PC-3 (cell line): ENCODE data around the gene YTHDC2. TPM values are rescaled to one million over a fixed set of nuclear protein-coding genes. Genes with fewer than 3 reads are reported as not detected.

Source experiments
- ATAC-seq: fragments of 200-7000 bp; cut with Tn5 transposase; 2 replicates; pipeline ENCODE4 v1.9.1; 2020; ENCODE audit warnings: mild to moderate bottlenecking, moderate library complexity
- BruUV-seq: library from RNA; stranded (reverse); fragments of 400-500 nt; replicated peaks from 2 replicates; lab custom pipeline; 2021; lab: Mats Ljungman, UMichigan
- CTCF ChIA-PET: fragments of 300-600 bp; sonication (Branson Sonifier 250); formaldehyde crosslinking; loops from one replicate; lab custom pipeline; 2022; ENCODE audit warnings: antibody characterized with exemption; lab: Charles Lee
- POLR2A ChIA-PET: fragments of 300-600 bp; sonication (Branson Sonifier 250); formaldehyde crosslinking; loops from one replicate; lab custom pipeline; 2022; ENCODE audit warnings: antibody characterized with exemption; ENCODE audit not compliant: unreplicated experiment; lab: Charles Lee
- DNase-seq: peaks from one replicate; pipeline ENCODE4 v3.0.0-alpha.2; 2015
- H2AFZ ChIP-seq: fragments of 300-600 bp; sonication (generic); 2 replicates; pipeline ENCODE4 v1.6.0; 2016; ENCODE audit warnings: antibody characterized with exemption, low read length
- H3F3A ChIP-seq: fragments of 300-600 bp; sonication (generic); one replicate; pipeline ENCODE4 v1.6.0; 2017; ENCODE audit warnings: antibody characterized with exemption, low read length, control low read depth, mild to moderate bottlenecking; ENCODE audit not compliant: unreplicated experiment
- H3K27ac ChIP-seq: fragments of 300-600 bp; sonication (generic); 2 replicates; pipeline ENCODE4 v1.5.1; 2016; ENCODE audit warnings: mild to moderate bottlenecking, low read length
- H3K27me3 ChIP-seq: fragments of 300-600 bp; sonication (generic); 2 replicates; pipeline ENCODE4 v1.6.1; 2016; ENCODE audit warnings: low read length, mixed read lengths
- H3K36me3 ChIP-seq: fragments of 300-600 bp; sonication (generic); 2 replicates; pipeline ENCODE4 v1.6.1; 2016; ENCODE audit warnings: low read depth, mixed run types, low read length, mixed read lengths
- H3K4me1 ChIP-seq: fragments of 300-600 bp; sonication (generic); 2 replicates; pipeline ENCODE4 v1.5.1; 2016; ENCODE audit warnings: low read length; ENCODE audit not compliant: insufficient read depth
- H3K4me2 ChIP-seq: fragments of 300-600 bp; sonication (generic); 2 replicates; pipeline ENCODE4 v1.6.0; 2016; ENCODE audit warnings: low read length
- H3K4me3 ChIP-seq: fragments of 300-600 bp; sonication (generic); 2 replicates; pipeline ENCODE4 v1.5.1; 2016; ENCODE audit warnings: mild to moderate bottlenecking, low read length, mixed read lengths
- H3K79me2 ChIP-seq: fragments of 300-600 bp; sonication (generic); 2 replicates; pipeline ENCODE4 v1.6.1; 2017; ENCODE audit warnings: low read length, mixed read lengths
- H3K9ac ChIP-seq: fragments of 300-600 bp; sonication (generic); 2 replicates; pipeline ENCODE4 v1.6.0; 2016; ENCODE audit warnings: mild to moderate bottlenecking, low read length
- H3K9me2 ChIP-seq: fragments of 300-600 bp; sonication (generic); replicated peaks from 2 replicates; pipeline ENCODE4 v1.6.1; 2016; ENCODE audit warnings: mixed run types, low read length, mixed read lengths
- H3K9me3 ChIP-seq: fragments of 300-600 bp; sonication (generic); 2 replicates; pipeline ENCODE4 v1.6.1; 2016; ENCODE audit warnings: low read length, mixed read lengths
- H4K20me1 ChIP-seq: fragments of 300-600 bp; sonication (generic); 2 replicates; pipeline ENCODE4 v1.6.1; 2016; ENCODE audit warnings: low read length, mixed read lengths
- EZH2 ChIP-seq: fragments of 300-600 bp; sonication (generic); IDR thresholded peaks from one replicate; pipeline ENCODE4 v1.6.1; 2017; ENCODE audit warnings: antibody characterized with exemption, mild to moderate bottlenecking, low read length; ENCODE audit not compliant: unreplicated experiment
- EZH2phosphoT487 ChIP-seq: fragments of 300-600 bp; sonication (generic); IDR thresholded peaks from 2 replicates; pipeline ENCODE4 v1.6.1; 2018; ENCODE audit warnings: mild to moderate bottlenecking, antibody characterized with exemption, low read length, borderline replicate concordance
- intact Hi-C: fragments of 100-400 bp; cut with micrococcal nuclease; formaldehyde crosslinking; loops from 2 replicates; pipeline ENCODE4 v1.9.0; 2023
- total RNA-seq: library from RNA; depleted of rRNA; stranded (reverse); fragments of >200 nt; gene quantifications from 2 replicates; pipeline ENCODE4 v1.2.3, GENCODE V29; 2014
- TF ChIP-seq, protein P1 (sequence below): fragments of 300-600 bp; sonication (generic); conservative IDR thresholded peaks from 2 replicates; pipeline ENCODE4 v1.5.1; 2017; ENCODE audit warnings: antibody characterized with exemption, low read depth, mild to moderate bottlenecking, low read length

YTHDC2 gene
- total RNA-seq, 1 experiment from 2014 or later = 20.2 TPM

- ChIA-PET POLR2A (no interaction called here), CTCF (no interaction called here)
- Histone ChIP-seq H3K4me3 (peak overlapping the region; percentile 87; the same call in 1 of the 2 replicates), H3K4me1 (peaks cover 13% of the 10 kb centered on the region), H3K36me3 (no peaks in the 10 kb centered on the region), H3K9me2 (no peaks in the 10 kb centered on the region), H3K27ac (peak overlapping the region; percentile 22), H3K9me3 (peaks cover 11% of the 10 kb centered on the region), H3K4me2 (peak overlapping the region; percentile 97), H3K27me3 (peaks cover 16% of the 10 kb centered on the region; the same call in 1 of the 2 replicates), H3F3A (no peaks in the 10 kb centered on the region), H3K9ac (no peak overlapping the region), H3K79me2 (no peaks in the 10 kb centered on the region), H4K20me1 (no peaks in the 10 kb centered on the region), H2AFZ (no peak overlapping the region)
- DNase-seq (peak; percentile 97), ATAC-seq (peak; percentile 85)
- no peak for TF ChIP-seq EZH2
- TF ChIP-seq EZH2phosphoT487 = no peak
- TF ChIP-seq, protein P1, sequence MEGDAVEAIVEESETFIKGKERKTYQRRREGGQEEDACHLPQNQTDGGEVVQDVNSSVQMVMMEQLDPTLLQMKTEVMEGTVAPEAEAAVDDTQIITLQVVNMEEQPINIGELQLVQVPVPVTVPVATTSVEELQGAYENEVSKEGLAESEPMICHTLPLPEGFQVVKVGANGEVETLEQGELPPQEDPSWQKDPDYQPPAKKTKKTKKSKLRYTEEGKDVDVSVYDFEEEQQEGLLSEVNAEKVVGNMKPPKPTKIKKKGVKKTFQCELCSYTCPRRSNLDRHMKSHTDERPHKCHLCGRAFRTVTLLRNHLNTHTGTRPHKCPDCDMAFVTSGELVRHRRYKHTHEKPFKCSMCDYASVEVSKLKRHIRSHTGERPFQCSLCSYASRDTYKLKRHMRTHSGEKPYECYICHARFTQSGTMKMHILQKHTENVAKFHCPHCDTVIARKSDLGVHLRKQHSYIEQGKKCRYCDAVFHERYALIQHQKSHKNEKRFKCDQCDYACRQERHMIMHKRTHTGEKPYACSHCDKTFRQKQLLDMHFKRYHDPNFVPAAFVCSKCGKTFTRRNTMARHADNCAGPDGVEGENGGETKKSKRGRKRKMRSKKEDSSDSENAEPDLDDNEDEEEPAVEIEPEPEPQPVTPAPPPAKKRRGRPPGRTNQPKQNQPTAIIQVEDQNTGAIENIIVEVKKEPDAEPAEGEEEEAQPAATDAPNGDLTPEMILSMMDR = no peak
- intact Hi-C loops = loop anchor here (1.0 to 5.0 kb wide), 3 partner anchors 22 to 110 kb away; no protein-coding TSS in a partner anchor
- no TSS peak for BruUV-seq
Measured at GRCh38 chr5:113489299-113489698, 24.2 kb upstream of the YTHDC2 start.

DNA sequence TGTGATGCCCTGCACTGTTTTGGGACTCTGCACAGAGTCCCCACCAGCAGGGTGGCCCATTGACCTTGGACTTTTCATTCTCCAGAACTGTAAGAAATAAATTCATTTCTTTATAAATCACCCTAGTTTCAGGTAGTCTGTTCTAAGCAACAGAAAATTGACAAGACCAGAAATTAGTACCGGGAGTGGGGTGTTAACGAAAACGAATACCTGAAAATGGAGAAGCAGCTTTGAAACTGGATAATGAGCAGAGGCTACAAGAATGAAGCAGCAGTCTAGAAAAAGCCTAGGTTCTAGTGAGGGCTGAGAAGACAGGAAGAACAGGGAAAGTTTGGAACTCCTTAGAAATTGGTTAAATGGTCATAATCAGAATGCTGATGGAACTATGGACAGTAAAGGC, 23.2 kb upstream of the YTHDC2 start:
- no peak overlapping the region for H3K27ac ChIP-seq
- no peak for ATAC-seq
- H3K36me3 ChIP-seq = no peaks in the 10 kb centered on the region
- no TSS peak for BruUV-seq
- no peaks in the 10 kb centered on the region for H3K79me2 ChIP-seq
- intact Hi-C loops = no loop called here
- no peaks in the 10 kb centered on the region for H4K20me1 ChIP-seq
- TF ChIP-seq EZH2 (no peak), EZH2phosphoT487 (no peak)
- TF ChIP-seq, protein P1 = no peak
- no peaks in the 10 kb centered on the region for H3K9me2 ChIP-seq
- H3F3A ChIP-seq = no peaks in the 10 kb centered on the region
- H2AFZ ChIP-seq = no peak overlapping the region
- H3K4me3 ChIP-seq = no peak overlapping the region
- H3K9ac ChIP-seq = no peak overlapping the region
- H3K4me2 ChIP-seq = no peak overlapping the region
- CTCF ChIA-PET = no interaction called here
- H3K27me3 ChIP-seq = peaks cover 16% of the 10 kb centered on the region; the same call in 1 of the 2 replicates
- POLR2A ChIA-PET = no interaction called here
- H3K4me1 ChIP-seq = peaks cover 15% of the 10 kb centered on the region
- no peak for DNase-seq
- peaks cover 11% of the 10 kb centered on the region for H3K9me3 ChIP-seq

DNA sequence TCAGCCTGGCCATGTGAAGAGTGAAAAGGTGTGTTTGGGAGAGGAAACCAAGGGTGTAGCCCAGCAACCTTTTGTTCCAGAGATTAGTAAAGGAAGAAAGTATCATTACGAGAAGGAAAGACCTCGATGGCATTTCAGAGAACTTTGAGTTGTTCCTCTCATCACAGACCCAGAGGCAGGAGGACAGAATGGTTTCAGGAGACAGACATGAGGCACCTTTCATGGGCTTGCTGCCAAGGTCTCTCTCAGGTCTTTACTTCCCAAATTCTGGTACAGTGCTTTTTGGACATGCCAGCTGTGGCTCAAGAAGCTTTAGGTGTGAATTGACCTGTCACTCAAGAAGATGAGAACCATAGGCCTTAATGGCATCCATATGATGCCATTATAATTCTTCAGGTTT, 22.5 kb upstream of the YTHDC2 start:
- intact Hi-C loops = no loop called here
- Histone ChIP-seq H3K36me3 (no peaks in the 10 kb centered on the region), H3K79me2 (no peaks in the 10 kb centered on the region), H3K27me3 (peaks cover 13% of the 10 kb centered on the region; the same call in 1 of the 2 replicates), H3K9ac (no peak overlapping the region), H3K4me2 (no peak overlapping the region), H3K4me1 (peaks cover 22% of the 10 kb centered on the region), H3F3A (no peaks in the 10 kb centered on the region), H2AFZ (no peak overlapping the region), H4K20me1 (no peaks in the 10 kb centered on the region), H3K27ac (no peak overlapping the region), H3K9me3 (peaks cover 11% of the 10 kb centered on the region), H3K4me3 (no peak overlapping the region), H3K9me2 (no peaks in the 10 kb centered on the region)
- ChIA-PET POLR2A (no interaction called here), CTCF (no interaction called here)
- ATAC-seq = no peak
- no peak for TF ChIP-seq EZH2phosphoT487
- TF ChIP-seq, protein P1 = no peak
- no peak for TF ChIP-seq EZH2
- BruUV-seq = no TSS peak
- no peak for DNase-seq
